ENCODE data around the gene PPP1R12C. TPM values are rescaled to one million over a fixed set of nuclear protein-coding genes. Genes with fewer than 3 reads are reported as not detected.

PPP1R12C gene
- total RNA-seq, 1 experiment from 2014 or later = 76.4 TPM

DNA sequence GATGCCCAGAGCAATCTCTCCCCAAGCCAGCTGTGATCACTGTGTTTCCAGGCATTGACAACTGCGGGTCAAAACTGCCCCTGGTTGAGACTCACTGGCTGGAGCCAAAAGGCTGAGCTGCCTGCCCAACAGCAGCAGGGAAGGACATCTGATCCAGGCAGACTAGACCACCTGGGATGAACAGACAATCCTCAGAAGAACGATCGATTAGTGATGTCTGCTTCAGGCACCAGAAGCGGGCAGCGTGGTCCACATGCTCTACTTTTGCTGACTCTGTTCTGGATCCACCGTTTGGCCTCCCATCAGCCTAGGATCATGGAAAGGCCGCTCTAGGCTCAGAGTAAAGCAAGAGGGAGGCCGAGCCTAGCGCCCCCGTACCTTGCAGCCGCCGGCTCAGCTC, 69.5 kb downstream of the PPP1R12C start:
- no peaks in the 10 kb centered on the region for H3K4me1 Mint-ChIP-seq (ENCODE audit: insufficient read depth, unreplicated experiment)
- intact Hi-C loops (cut with micrococcal nuclease) = no loop called here
- H3K36me3 Mint-ChIP-seq (ENCODE audit: insufficient read depth, unreplicated experiment) = peaks cover 83% of the 10 kb centered on the region
- H3K27ac Mint-ChIP-seq (ENCODE audit: low read depth, unreplicated experiment) = no peak overlapping the region
- no TSS peak for BruUV-seq (replicated peaks)
- ChIA-PET POLR2A (interaction anchor here (0.6 kb wide), 1 partner anchor 21 kb away, joined by 4 read pairs; no protein-coding TSS in a partner anchor), CTCF (interaction anchor here (0.6 to 1.5 kb wide), 3 partner anchors 28 to 93 kb away, joined by 3 to 5 read pairs (median 4); no protein-coding TSS in a partner anchor)
- H3K9me3 Mint-ChIP-seq (ENCODE audit: unreplicated experiment) = no peaks in the 10 kb centered on the region
- no peak for DNase-seq (ENCODE audit: unreplicated experiment)
- H3K4me3 Mint-ChIP-seq (ENCODE audit: unreplicated experiment) = no peak overlapping the region
- TF ChIP-seq, protein P1, sequence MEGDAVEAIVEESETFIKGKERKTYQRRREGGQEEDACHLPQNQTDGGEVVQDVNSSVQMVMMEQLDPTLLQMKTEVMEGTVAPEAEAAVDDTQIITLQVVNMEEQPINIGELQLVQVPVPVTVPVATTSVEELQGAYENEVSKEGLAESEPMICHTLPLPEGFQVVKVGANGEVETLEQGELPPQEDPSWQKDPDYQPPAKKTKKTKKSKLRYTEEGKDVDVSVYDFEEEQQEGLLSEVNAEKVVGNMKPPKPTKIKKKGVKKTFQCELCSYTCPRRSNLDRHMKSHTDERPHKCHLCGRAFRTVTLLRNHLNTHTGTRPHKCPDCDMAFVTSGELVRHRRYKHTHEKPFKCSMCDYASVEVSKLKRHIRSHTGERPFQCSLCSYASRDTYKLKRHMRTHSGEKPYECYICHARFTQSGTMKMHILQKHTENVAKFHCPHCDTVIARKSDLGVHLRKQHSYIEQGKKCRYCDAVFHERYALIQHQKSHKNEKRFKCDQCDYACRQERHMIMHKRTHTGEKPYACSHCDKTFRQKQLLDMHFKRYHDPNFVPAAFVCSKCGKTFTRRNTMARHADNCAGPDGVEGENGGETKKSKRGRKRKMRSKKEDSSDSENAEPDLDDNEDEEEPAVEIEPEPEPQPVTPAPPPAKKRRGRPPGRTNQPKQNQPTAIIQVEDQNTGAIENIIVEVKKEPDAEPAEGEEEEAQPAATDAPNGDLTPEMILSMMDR (IDR thresholded peaks at IDR 0.05; ENCODE audit: unreplicated experiment) = no peak
- no peaks in the 10 kb centered on the region for H3K27me3 Mint-ChIP-seq (ENCODE audit: insufficient read depth, unreplicated experiment)

DNA sequence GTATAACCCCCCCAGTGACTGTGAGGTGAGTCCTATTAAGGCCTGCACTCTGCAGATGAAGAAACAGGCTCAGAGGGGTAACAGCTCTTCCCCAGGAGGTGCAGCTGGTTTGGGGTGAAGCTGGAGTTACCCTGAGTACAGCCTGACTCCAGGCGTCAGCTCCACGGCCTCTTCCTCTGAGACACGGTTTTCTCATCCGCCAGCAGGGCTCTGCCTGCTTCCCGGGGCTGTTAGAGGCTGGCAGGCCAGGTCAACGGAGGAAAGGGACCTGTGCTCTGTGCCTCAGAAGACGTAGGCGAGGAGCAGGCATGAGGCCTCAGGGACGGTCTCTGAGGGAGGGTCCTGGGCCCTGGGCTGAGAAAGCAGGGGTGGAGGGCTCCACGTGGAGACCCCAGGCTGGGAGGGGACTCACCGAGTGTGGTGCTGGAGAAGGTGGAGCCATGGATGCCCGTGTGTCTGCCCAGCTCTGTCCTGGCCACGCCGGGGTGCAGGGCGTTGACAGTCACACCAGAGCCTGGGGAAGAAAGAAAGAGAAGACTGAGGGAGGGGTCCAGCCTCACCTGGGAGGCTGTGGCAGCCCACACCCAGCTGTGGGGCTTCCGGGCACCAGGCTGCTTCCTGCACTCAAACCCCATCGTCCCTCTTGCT, 70.3 kb downstream of the PPP1R12C start:
- H3K27me3 Mint-ChIP-seq (ENCODE audit: insufficient read depth, unreplicated experiment) = no peaks in the 10 kb centered on the region
- no peak overlapping the region for H3K4me3 Mint-ChIP-seq (ENCODE audit: unreplicated experiment)
- H3K27ac Mint-ChIP-seq (ENCODE audit: low read depth, unreplicated experiment) = no peak overlapping the region
- CTCF ChIA-PET = interaction anchor here (0.7 to 1.5 kb wide), 3 partner anchors 14 to 94 kb away, joined by 3 to 5 read pairs (median 4); no protein-coding TSS in a partner anchor
- H3K36me3 Mint-ChIP-seq (ENCODE audit: insufficient read depth, unreplicated experiment) = peaks cover 83% of the 10 kb centered on the region
- no peak for DNase-seq (ENCODE audit: unreplicated experiment)
- intact Hi-C loops (cut with micrococcal nuclease) = no loop called here
- no peaks in the 10 kb centered on the region for H3K9me3 Mint-ChIP-seq (ENCODE audit: unreplicated experiment)
- BruUV-seq (replicated peaks) = no TSS peak
- no peaks in the 10 kb centered on the region for H3K4me1 Mint-ChIP-seq (ENCODE audit: insufficient read depth, unreplicated experiment)
- TF ChIP-seq, protein P1 (IDR thresholded peaks at IDR 0.05; ENCODE audit: unreplicated experiment) = no peak
- POLR2A ChIA-PET = interaction anchor here (0.6 kb wide), 1 partner anchor 22 kb away, joined by 4 read pairs; no protein-coding TSS in a partner anchor

DNA sequence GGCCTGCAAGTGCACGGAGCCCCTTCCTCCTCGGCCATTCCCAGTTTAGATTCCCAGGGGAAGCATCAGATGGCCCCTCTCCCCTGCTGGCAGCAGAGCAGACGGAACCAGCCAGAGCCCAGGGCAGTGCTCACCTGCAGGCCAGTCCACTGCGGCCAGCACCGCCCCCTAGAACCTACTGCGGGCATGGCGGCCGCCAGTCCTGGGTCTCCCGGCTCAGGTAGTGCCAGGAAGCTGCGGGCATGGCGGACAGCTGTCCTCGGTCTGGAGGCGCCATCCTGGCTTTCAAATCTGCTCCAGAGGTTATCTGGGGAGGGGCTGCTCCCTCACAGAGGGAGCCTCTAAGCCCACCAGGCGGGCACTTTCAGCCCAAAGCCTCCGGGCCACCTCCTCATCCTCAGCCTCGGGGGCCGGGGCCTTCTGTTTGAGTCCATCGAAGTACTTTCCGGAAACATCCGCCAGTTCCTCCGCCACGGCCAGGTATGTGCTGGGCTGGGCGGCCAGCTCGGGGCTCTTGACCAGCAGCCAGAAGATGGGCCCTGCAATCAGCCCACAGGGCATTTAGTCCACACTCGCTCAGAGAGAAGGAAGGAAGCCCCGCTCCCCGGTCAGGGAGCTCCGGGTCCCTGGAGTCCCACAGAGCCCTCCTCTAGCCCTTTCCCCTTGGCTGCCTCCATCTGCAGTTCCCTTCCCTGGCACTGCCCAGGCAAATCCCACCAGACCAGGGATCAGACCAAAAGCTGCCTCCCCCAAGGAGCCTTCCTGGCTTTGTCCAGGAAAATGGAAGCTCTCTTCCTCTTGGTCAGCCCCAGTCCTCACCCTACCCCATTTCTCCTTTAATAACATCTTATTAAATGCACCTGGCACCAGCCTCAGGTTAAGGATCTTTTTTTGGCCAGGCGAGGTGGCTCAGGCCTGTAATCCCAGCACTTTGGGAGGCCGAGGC, 72.4 kb downstream of the PPP1R12C start:
- no peaks in the 10 kb centered on the region for H3K9me3 Mint-ChIP-seq (ENCODE audit: unreplicated experiment)
- ChIA-PET POLR2A (no interaction called here), CTCF (interaction anchor here (0.5 to 0.7 kb wide), 3 partner anchors 8 to 422 kb away, joined by 3 read pairs; no protein-coding TSS in a partner anchor)
- H3K27ac Mint-ChIP-seq (ENCODE audit: low read depth, unreplicated experiment) = no peak overlapping the region
- no peaks in the 10 kb centered on the region for H3K27me3 Mint-ChIP-seq (ENCODE audit: insufficient read depth, unreplicated experiment)
- BruUV-seq (replicated peaks) = no TSS peak
- peaks cover 79% of the 10 kb centered on the region for H3K36me3 Mint-ChIP-seq (ENCODE audit: insufficient read depth, unreplicated experiment)
- no peaks in the 10 kb centered on the region for H3K4me1 Mint-ChIP-seq (ENCODE audit: insufficient read depth, unreplicated experiment)
- TF ChIP-seq, protein P1 (IDR thresholded peaks at IDR 0.05; ENCODE audit: unreplicated experiment) = no peak
- intact Hi-C loops (cut with micrococcal nuclease) = no loop called here
- DNase-seq (ENCODE audit: unreplicated experiment) = no peak
- H3K4me3 Mint-ChIP-seq (ENCODE audit: unreplicated experiment) = no peak overlapping the region

DNA sequence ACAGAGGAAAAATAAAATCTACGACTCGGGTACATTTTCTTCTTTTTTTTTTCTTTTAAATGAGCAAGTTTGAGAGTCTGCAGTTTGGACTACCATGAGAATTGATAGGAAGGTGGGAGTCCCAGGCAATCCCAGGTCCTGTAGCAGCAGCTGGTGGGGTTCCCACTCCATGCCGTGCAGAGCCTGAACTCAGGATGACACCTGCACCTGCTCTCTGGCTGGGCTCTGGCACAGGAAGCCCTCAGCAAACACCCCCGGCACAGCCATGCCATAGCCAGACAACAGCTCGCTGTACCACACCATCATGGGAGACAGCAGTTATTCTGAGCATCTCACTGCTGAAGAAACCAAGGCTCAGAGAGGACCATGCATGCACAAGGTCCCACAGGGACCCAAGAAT, 73.2 kb downstream of the PPP1R12C start:
- Mint-ChIP-seq H3K4me3 (ENCODE audit: unreplicated experiment) (no peak overlapping the region), H3K36me3 (ENCODE audit: insufficient read depth, unreplicated experiment) (peaks cover 73% of the 10 kb centered on the region), H3K9me3 (ENCODE audit: unreplicated experiment) (no peaks in the 10 kb centered on the region), H3K27ac (ENCODE audit: low read depth, unreplicated experiment) (no peak overlapping the region), H3K4me1 (ENCODE audit: insufficient read depth, unreplicated experiment) (no peaks in the 10 kb centered on the region), H3K27me3 (ENCODE audit: insufficient read depth, unreplicated experiment) (no peaks in the 10 kb centered on the region)
- TF ChIP-seq, protein P1 (IDR thresholded peaks at IDR 0.05; ENCODE audit: unreplicated experiment) = no peak
- no peak for DNase-seq (ENCODE audit: unreplicated experiment)
- intact Hi-C loops (cut with micrococcal nuclease) = no loop called here
- ChIA-PET POLR2A (no interaction called here), CTCF (interaction anchor here (1.4 kb wide), 1 partner anchor 16 kb away, joined by 3 read pairs; no protein-coding TSS in a partner anchor)
- BruUV-seq (replicated peaks) = no TSS peak
